ENCODE measurements around the gene NTHL1. TPM values are rescaled to one million over a fixed set of nuclear protein-coding genes. Genes with fewer than 3 reads are reported as not detected.

NTHL1 gene
- total RNA-seq, 1 experiment from 2014 or later = 93.3 TPM

DNA sequence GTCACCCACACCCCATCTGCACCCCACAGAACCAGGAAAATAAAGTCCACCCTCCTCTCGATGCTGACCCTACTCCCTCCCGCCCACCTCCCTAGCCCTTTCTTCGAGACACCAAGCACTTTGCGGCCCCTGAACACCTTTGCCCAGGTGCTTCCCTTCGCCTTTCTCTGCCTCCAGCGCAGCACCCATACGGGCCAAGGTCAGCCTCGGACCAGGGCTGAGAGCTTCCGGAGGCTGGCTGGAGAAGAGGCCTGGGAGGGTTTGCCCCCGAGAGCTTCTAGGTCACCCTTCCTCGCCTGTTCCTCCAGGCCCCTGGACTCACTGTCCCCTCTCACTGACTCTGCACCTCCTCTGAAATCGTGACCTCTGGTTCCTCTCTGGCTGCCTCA is 23.6 kb downstream of the NTHL1 start:
- peaks cover 65% of the 10 kb centered on the region for H3K27me3 Mint-ChIP-seq (ENCODE audit: low read depth)
- no peak for ATAC-seq
- no peak overlapping the region for H3K27ac Mint-ChIP-seq
- ChIA-PET POLR2A (interaction anchor here (1.5 kb wide), 1 partner anchor 20 kb away, joined by 4 read pairs; no protein-coding TSS in a partner anchor), CTCF (interaction anchor here (0.6 to 3.5 kb wide), 14 partner anchors 8 to 514 kb away, joined by 3 to 42 read pairs (median 9); partner anchors contain the start of genes NTHL1, PDPK1, TRAF7 and TSC2)
- no peak for DNase-seq (ENCODE audit: low spot score)
- TF ChIP-seq E2F4 (CRISPR knock-in tag; IDR thresholded peaks at IDR 0.05; ENCODE audit: borderline replicate concordance, low read depth) = no peak
- TF ChIP-seq TEAD1 (CRISPR knock-in tag; IDR thresholded peaks at IDR 0.05) = no peak
- TF ChIP-seq RELA (CRISPR knock-in tag; IDR thresholded peaks at IDR 0.05; ENCODE audit: borderline replicate concordance) = no peak
- TF ChIP-seq, protein P1, sequence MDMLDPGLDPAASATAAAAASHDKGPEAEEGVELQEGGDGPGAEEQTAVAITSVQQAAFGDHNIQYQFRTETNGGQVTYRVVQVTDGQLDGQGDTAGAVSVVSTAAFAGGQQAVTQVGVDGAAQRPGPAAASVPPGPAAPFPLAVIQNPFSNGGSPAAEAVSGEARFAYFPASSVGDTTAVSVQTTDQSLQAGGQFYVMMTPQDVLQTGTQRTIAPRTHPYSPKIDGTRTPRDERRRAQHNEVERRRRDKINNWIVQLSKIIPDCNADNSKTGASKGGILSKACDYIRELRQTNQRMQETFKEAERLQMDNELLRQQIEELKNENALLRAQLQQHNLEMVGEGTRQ (CRISPR knock-in tag; IDR thresholded peaks at IDR 0.05) = no peak
- no peak for TF ChIP-seq CREB1 (CRISPR knock-in tag; IDR thresholded peaks at IDR 0.05)
- TF ChIP-seq ELF4 (CRISPR knock-in tag; IDR thresholded peaks at IDR 0.05; ENCODE audit: low read depth) = no peak
- TF ChIP-seq ZNF425 (CRISPR knock-in tag; conservative IDR thresholded peaks at IDR 0.05) = no peak
- no peak for TF ChIP-seq FOXP4 (CRISPR knock-in tag; IDR thresholded peaks at IDR 0.05)
- TF ChIP-seq SP1 (CRISPR knock-in tag; conservative IDR thresholded peaks at IDR 0.05) = no peak
- TF ChIP-seq SMAD3 (CRISPR knock-in tag; IDR thresholded peaks at IDR 0.05; ENCODE audit: borderline replicate concordance) = no peak
- TF ChIP-seq KAT7 (CRISPR knock-in tag; IDR thresholded peaks at IDR 0.05; ENCODE audit: borderline replicate concordance) = no peak
- TF ChIP-seq, protein P2, sequence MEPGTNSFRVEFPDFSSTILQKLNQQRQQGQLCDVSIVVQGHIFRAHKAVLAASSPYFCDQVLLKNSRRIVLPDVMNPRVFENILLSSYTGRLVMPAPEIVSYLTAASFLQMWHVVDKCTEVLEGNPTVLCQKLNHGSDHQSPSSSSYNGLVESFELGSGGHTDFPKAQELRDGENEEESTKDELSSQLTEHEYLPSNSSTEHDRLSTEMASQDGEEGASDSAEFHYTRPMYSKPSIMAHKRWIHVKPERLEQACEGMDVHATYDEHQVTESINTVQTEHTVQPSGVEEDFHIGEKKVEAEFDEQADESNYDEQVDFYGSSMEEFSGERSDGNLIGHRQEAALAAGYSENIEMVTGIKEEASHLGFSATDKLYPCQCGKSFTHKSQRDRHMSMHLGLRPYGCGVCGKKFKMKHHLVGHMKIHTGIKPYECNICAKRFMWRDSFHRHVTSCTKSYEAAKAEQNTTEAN (CRISPR knock-in tag; IDR thresholded peaks at IDR 0.05) = no peak
- no peak for TF ChIP-seq NR2C2 (CRISPR knock-in tag; IDR thresholded peaks at IDR 0.05)
- TF ChIP-seq, protein P3, sequence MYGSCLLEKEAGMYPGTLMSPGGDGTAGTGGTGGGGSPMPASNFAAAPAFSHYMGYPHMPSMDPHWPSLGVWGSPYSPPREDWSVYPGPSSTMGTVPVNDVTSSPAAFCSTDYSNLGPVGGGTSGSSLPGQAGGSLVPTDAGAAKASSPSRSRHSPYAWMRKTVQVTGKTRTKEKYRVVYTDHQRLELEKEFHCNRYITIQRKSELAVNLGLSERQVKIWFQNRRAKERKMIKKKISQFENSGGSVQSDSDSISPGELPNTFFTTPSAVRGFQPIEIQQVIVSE (CRISPR knock-in tag; IDR thresholded peaks at IDR 0.05; ENCODE audit: borderline replicate concordance) = no peak
- H3K4me1 Mint-ChIP-seq = peaks cover 14% of the 10 kb centered on the region
- no peaks in the 10 kb centered on the region for H3K9me3 Mint-ChIP-seq
- H3K36me3 Mint-ChIP-seq = no peaks in the 10 kb centered on the region
- peak overlapping the region; percentile 50 for H3K4me3 Mint-ChIP-seq
